ENCODE results near the gene RHBDD2.

GRCh38 chr7:75854233-75854632 lies 24.6 kb upstream of the RHBDD2 start:
- TF ChIP-seq, protein P1, sequence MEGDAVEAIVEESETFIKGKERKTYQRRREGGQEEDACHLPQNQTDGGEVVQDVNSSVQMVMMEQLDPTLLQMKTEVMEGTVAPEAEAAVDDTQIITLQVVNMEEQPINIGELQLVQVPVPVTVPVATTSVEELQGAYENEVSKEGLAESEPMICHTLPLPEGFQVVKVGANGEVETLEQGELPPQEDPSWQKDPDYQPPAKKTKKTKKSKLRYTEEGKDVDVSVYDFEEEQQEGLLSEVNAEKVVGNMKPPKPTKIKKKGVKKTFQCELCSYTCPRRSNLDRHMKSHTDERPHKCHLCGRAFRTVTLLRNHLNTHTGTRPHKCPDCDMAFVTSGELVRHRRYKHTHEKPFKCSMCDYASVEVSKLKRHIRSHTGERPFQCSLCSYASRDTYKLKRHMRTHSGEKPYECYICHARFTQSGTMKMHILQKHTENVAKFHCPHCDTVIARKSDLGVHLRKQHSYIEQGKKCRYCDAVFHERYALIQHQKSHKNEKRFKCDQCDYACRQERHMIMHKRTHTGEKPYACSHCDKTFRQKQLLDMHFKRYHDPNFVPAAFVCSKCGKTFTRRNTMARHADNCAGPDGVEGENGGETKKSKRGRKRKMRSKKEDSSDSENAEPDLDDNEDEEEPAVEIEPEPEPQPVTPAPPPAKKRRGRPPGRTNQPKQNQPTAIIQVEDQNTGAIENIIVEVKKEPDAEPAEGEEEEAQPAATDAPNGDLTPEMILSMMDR (optimal IDR thresholded peaks at IDR 0.05 in 1 of 3, IDR thresholded peaks at IDR 0.05 in 1 of 3, conservative IDR thresholded peaks at IDR 0.05 in 1 of 3; ENCODE audit: extremely low read depth in 1 of 3, insufficient read depth in 2 of 3, low read length in 3 of 3): no peak
- no peak for TF ChIP-seq EZH2 (IDR thresholded peaks at IDR 0.05; ENCODE audit: low read length)

Data from keratinocyte (primary cell).